Mesothelial cell of epicardium (in vitro differentiated cells): ENCODE data around the gene RARG. TPM values are rescaled to one million over a fixed set of nuclear protein-coding genes. Genes with fewer than 3 reads are reported as not detected.
"Not testable (repeated sequence)": the region's sequence is repeated elsewhere in the genome, so short reads cannot be mapped to it uniquely, and the experiment has no call there.

Experiments used
- DNase-seq, 2 experiments: peaks; one replicate each; pipeline ENCODE4 v3.0.0; 2021; ENCODE audit warnings: low spot score in 2 of 2; ENCODE audit not compliant: unreplicated experiment in 2 of 2
- H3K27ac Mint-ChIP-seq: 2 replicates; pipeline ENCODE4 v1.8.0; 2021; ENCODE audit warnings: mixed read lengths
- H3K27me3 Mint-ChIP-seq: 2 replicates; pipeline ENCODE4 v1.8.0; 2021; ENCODE audit warnings: low read depth, mixed read lengths
- H3K36me3 Mint-ChIP-seq: 2 replicates; pipeline ENCODE4 v1.8.0; 2021; ENCODE audit warnings: mixed read lengths
- H3K4me1 Mint-ChIP-seq: 2 replicates; pipeline ENCODE4 v1.8.0; 2021; ENCODE audit warnings: mixed read lengths
- H3K4me3 Mint-ChIP-seq: 2 replicates; pipeline ENCODE4 v1.8.0; 2021; ENCODE audit warnings: mild to moderate bottlenecking, moderate library complexity, mixed read lengths
- H3K9me3 Mint-ChIP-seq: 2 replicates; pipeline ENCODE4 v1.8.0; 2021; ENCODE audit warnings: mixed read lengths
- total RNA-seq: library from RNA; stranded (reverse); gene quantifications from 3 replicates; pipeline ENCODE4 v1.2.1, GENCODE V29; 2021
- TF ChIP-seq, protein P1 (sequence below): fragments of 200-600 bp; sonication (generic); IDR thresholded peaks from one replicate; pipeline ENCODE4 v1.5.0; 2021; ENCODE audit warnings: antibody characterized with exemption; ENCODE audit not compliant: unreplicated experiment

Gene RARG
- total RNA-seq, 1 donor from 2014 or later, result 72.2 TPM

DNA sequence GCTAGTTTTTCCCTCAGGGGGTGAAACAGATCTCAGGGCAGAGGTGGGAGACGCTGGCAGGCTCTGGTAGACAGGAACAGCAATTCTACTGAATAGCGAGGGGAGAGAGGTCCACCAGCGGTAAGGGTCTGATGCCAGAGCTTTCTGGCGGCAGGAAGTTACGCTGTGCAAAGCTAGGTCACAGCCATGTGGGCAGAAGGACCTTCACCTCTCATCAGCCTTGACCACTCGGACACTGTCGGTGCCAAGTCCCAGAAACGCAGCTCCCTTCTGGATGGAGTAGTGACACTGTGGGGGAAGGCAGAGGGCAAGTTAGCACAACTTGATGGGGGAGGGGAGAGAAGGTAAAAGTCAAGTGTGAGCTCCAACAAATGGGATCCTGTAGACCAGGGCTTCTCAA lies 61.8 kb downstream of the RARG start:
- Mint-ChIP-seq H3K36me3 (peaks cover 28% of the 10 kb centered on the region), H3K27ac (peak overlapping the region; percentile 31), H3K27me3 (no peaks in the 10 kb centered on the region), H3K4me1 (peaks cover 34% of the 10 kb centered on the region), H3K4me3 (no peak overlapping the region), H3K9me3 (no peaks in the 10 kb centered on the region)
- DNase-seq, result no peak
- TF ChIP-seq, protein P1, sequence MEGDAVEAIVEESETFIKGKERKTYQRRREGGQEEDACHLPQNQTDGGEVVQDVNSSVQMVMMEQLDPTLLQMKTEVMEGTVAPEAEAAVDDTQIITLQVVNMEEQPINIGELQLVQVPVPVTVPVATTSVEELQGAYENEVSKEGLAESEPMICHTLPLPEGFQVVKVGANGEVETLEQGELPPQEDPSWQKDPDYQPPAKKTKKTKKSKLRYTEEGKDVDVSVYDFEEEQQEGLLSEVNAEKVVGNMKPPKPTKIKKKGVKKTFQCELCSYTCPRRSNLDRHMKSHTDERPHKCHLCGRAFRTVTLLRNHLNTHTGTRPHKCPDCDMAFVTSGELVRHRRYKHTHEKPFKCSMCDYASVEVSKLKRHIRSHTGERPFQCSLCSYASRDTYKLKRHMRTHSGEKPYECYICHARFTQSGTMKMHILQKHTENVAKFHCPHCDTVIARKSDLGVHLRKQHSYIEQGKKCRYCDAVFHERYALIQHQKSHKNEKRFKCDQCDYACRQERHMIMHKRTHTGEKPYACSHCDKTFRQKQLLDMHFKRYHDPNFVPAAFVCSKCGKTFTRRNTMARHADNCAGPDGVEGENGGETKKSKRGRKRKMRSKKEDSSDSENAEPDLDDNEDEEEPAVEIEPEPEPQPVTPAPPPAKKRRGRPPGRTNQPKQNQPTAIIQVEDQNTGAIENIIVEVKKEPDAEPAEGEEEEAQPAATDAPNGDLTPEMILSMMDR, result no peak

DNA sequence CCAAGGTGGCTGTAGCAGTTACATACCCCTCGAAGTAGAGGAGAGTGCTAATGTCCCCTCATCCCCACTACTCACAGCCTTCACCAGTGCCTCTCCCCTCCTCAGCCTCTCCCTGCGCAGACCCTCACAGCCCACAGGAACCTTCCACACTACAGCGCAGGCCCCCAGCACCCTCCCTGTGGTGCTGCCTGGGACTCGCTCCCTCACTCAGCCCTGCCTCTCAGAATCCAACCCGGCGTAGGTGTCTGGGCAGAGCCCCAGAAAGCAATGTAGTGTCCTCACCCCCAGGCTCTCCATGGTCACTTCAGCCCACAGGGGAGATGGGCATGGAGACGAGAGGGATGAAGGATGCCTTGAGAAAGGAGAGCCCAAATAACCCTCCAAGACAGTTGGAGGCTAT lies 62.4 kb downstream of the RARG start:
- peaks cover 29% of the 10 kb centered on the region for H3K4me1 Mint-ChIP-seq
- H3K4me3 Mint-ChIP-seq, result no peak overlapping the region
- TF ChIP-seq, protein P1, result no peak
- H3K27ac Mint-ChIP-seq, result peak overlapping the region; percentile 31
- no peaks in the 10 kb centered on the region for H3K9me3 Mint-ChIP-seq
- DNase-seq, result no peak
- peaks cover 33% of the 10 kb centered on the region for H3K36me3 Mint-ChIP-seq
- H3K27me3 Mint-ChIP-seq, result no peaks in the 10 kb centered on the region

DNA sequence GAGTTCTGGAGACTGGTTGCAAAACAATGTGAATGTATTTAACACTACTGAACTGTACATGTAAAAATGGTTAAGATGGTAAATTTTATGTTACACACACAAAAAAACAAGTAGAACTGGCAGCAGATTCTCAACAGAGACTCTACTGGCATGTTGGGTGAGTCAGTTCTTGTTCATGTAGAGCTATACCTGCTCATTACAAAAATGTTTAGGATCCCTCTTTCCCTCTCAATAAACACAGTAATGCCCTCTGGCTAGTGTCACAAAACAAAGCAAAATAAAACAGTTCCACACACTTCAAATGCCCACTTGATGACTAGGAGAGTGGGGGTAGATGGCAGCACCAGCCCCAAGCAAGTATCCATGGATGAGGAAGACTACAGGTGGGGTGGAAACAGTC lies 65.2 kb downstream of the RARG start:
- H3K36me3 Mint-ChIP-seq, result peaks cover 46% of the 10 kb centered on the region

DNA sequence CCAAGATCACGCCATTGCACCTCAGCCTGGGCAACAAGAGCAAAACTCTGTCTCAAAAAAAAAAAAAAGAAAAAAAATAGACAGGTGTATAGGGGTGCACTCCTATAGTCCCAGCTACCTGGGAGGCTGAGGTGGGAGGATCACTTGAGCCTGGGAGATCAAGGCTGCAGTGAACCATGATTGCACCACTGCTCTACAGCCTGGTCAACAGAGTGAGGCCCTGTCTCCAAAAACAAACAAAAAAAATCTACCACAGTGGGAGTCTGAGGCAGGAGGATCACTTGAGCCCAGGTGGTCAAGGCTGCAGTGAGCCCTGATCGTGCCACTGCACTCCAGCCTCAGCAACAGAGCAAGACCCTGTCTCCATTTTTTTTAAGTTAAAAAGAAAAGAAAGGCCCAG lies 69.0 kb downstream of the RARG start:
- not testable (repeated sequence) for H3K27ac Mint-ChIP-seq, H3K4me3 Mint-ChIP-seq, H3K4me1 Mint-ChIP-seq, H3K9me3 Mint-ChIP-seq, DNase-seq, H3K27me3 Mint-ChIP-seq
- H3K36me3 Mint-ChIP-seq, result peaks cover 40% of the 10 kb centered on the region

More for the DNA sequence above, 65.2 kb downstream of the RARG start:
- H3K9me3 Mint-ChIP-seq, result no peaks in the 10 kb centered on the region
- no peaks in the 10 kb centered on the region for H3K27me3 Mint-ChIP-seq
- H3K4me1 Mint-ChIP-seq, result peaks cover 13% of the 10 kb centered on the region
- DNase-seq, result no peak
- TF ChIP-seq, protein P1, result no peak
- no peak overlapping the region for H3K4me3 Mint-ChIP-seq
- H3K27ac Mint-ChIP-seq, result no peak overlapping the region

DNA sequence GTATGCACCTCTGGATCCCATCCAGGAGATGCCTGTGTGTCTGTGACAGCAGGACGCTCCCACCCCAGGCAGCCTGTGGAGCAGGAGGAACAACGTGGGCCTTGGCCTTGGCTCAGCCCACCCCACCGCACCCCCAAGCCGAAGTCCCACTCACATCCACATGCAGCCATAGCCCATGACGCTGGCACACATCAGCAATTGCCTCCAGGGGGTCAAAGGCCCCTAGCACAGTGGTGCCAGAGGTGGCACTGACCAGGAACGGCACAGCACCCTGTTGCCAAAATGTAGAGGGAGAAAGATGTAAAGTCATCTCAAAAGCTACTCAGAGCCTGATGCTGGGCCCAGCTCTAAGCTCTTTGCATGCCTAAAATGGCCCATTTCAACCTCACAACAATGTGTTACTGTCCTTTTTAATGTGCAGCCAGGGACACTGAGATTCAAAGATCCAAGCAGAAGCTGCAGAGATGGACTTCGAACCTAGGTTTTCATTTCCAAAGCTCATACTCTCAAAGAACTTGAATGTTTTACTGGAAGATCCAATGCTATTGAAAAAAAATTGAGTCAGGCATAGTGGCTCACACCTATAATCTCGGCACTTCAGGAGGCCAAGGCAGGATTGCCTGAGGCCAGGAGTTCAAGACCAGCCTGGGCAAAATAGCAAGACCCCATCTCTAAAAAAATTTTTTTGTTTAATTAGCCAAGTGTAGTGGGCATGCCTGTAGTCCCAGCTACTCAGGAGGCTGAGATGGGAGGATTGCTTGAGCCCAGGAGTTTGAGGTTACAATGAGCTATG lies 70.7 kb downstream of the RARG start:
- Mint-ChIP-seq H3K27me3 (no peaks in the 10 kb centered on the region), H3K4me3 (no peak overlapping the region), H3K4me1 (no peaks in the 10 kb centered on the region), H3K9me3 (no peaks in the 10 kb centered on the region), H3K36me3 (peaks cover 27% of the 10 kb centered on the region), H3K27ac (no peak overlapping the region)
- DNase-seq, result no peak
- TF ChIP-seq, protein P1, result no peak

DNA sequence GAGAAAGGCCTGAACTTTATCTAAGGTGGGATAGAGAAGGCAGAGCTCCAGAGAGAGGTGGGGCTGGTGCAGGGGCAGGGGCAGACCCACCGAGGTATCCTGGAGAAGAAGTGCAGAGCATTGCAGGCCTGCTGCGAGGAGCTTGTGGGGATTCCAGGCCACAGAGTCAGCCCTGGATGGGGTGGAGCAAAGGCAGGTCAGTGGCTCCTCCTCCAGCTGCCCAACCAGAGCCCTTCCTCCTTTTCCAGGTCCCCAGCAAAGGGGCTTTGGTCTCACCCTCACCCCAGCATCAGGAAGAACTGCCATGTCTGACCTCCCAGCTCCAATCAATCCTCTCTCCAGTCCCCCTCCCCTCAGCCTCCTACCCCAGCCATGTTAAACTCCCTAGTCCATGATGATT lies 71.3 kb downstream of the RARG start:
- H3K9me3 Mint-ChIP-seq, result no peaks in the 10 kb centered on the region
- H3K36me3 Mint-ChIP-seq, result peaks cover 21% of the 10 kb centered on the region
- TF ChIP-seq, protein P1, result no peak
- DNase-seq, result no peak
- no peaks in the 10 kb centered on the region for H3K4me1 Mint-ChIP-seq
- H3K27me3 Mint-ChIP-seq, result no peaks in the 10 kb centered on the region
- H3K4me3 Mint-ChIP-seq, result no peak overlapping the region
- H3K27ac Mint-ChIP-seq, result no peak overlapping the region

Other genes with a start within 250 kb of the RARG start
- gene EIF4B, start 225.8 kb downstream of the RARG start, total RNA-seq, result 544 to 576 TPM (median 554 TPM) in 3 replicates
- gene TNS2, start 182.1 kb downstream of the RARG start, total RNA-seq, result 78.8 to 91.7 TPM (median 86.4 TPM) in 3 replicates
- gene SPRYD3, start 152.8 kb downstream of the RARG start, total RNA-seq, result 20.2 to 20.9 TPM (median 20.6 TPM) in 3 replicates
- gene IGFBP6, start 134.5 kb downstream of the RARG start, total RNA-seq, result 70.3 to 77.2 TPM (median 75.6 TPM) in 3 replicates
- 0.13 to 0.40 TPM (median 0.20 TPM) in 3 replicates for gene SOAT2, start 128.7 kb downstream of the RARG start, total RNA-seq
- gene ZNF740, start 51.5 kb downstream of the RARG start, total RNA-seq, result 96.5 to 105 TPM (median 97.5 TPM) in 3 replicates
- 120 to 129 TPM (median 125 TPM) in 3 replicates for gene CSAD, start 51.3 kb downstream of the RARG start, total RNA-seq
- gene ITGB7, start 25.0 kb downstream of the RARG start, total RNA-seq, result 3.2 to 4.9 TPM (median 4.6 TPM) in 3 replicates
- gene ESPL1, start 36.1 kb upstream of the RARG start, total RNA-seq, result 15.7 to 20.8 TPM (median 15.9 TPM) in 3 replicates
- 328 to 339 TPM (median 338 TPM) in 3 replicates for gene PFDN5, start 63.3 kb upstream of the RARG start, total RNA-seq
- gene MYG1, start 67.5 kb upstream of the RARG start, total RNA-seq, result 50.1 to 55.9 TPM (median 53.8 TPM) in 3 replicates
- gene AAAS, start 89.4 kb upstream of the RARG start, total RNA-seq, result 77.2 to 85.4 TPM (median 84.8 TPM) in 3 replicates
- gene SP7, start 104.1 kb upstream of the RARG start, total RNA-seq, result 0.27 to 0.62 TPM (median 0.47 TPM) in 3 replicates
- 112 to 120 TPM (median 116 TPM) in 3 replicates for gene SP1, start 148.0 kb upstream of the RARG start, total RNA-seq
- 11.1 to 13.8 TPM (median 12.3 TPM) in 3 replicates for gene AMHR2, start 191.6 kb upstream of the RARG start, total RNA-seq
- gene PRR13, start 209.5 kb upstream of the RARG start, total RNA-seq, result 74.1 to 87.4 TPM (median 76.2 TPM) in 3 replicates
- 1,058 to 1,073 TPM (median 1,066 TPM) in 3 replicates for gene PCBP2, start 219.9 kb upstream of the RARG start, total RNA-seq